ENCODE data around the gene SUN1.
A peak's percentile ranks its signal among the peaks of the same experiment; 100 is the strongest.

GRCh38 chr7:831596-832166 is 595 bp upstream of the SUN1 start:
- TF ChIP-seq POLR2A (IDR thresholded peaks at IDR 0.05) (peak in 1 of 2 donors; percentile 29), CTCF (IDR thresholded peaks at IDR 0.05) (no peak), EP300 (IDR thresholded peaks at IDR 0.05) (peak; percentile 57 to 85)
